Smooth muscle cell (in vitro differentiated cells): ENCODE results near the gene PRDM5. TPM values are rescaled to one million over a fixed set of nuclear protein-coding genes. Genes with fewer than 3 reads are reported as not detected.

Experiments used
- DNase-seq: peaks from one replicate; lab custom pipeline; 2025; ENCODE audit not compliant: unreplicated experiment; lab: John Stamatoyannopoulos, UW
- H2AFZ ChIP-seq: fragments of 200-600 bp; sonication (generic); 2 replicates; pipeline ENCODE4 v1.6.0; 2016; ENCODE audit warnings: antibody characterized with exemption, low read depth, mild to moderate bottlenecking
- H3F3A ChIP-seq: fragments of 200-600 bp; sonication (generic); 2 replicates; pipeline ENCODE4 v1.6.0; 2017; ENCODE audit warnings: antibody characterized with exemption, low read depth
- H3K27ac ChIP-seq: fragments of 200-600 bp; sonication (generic); 2 replicates; pipeline ENCODE4 v1.5.1; 2016; ENCODE audit warnings: low read depth, mild to moderate bottlenecking
- H3K27me3 ChIP-seq: fragments of 200-600 bp; sonication (generic); 2 replicates; pipeline ENCODE4 v1.6.1; 2016; ENCODE audit warnings: low read depth, mild to moderate bottlenecking
- H3K36me3 ChIP-seq: fragments of 200-600 bp; sonication (generic); 2 replicates; pipeline ENCODE4 v1.5.1; 2016; ENCODE audit warnings: low read depth
- H3K4me1 ChIP-seq: fragments of 200-600 bp; sonication (generic); 2 replicates; pipeline ENCODE4 v1.5.1; 2016; ENCODE audit warnings: low read depth
- H3K4me2 ChIP-seq: fragments of 200-600 bp; sonication (generic); 2 replicates; pipeline ENCODE4 v1.6.0; 2016; ENCODE audit warnings: mild to moderate bottlenecking
- H3K4me3 ChIP-seq: fragments of 200-600 bp; sonication (generic); 2 replicates; pipeline ENCODE4 v1.5.1; 2016; ENCODE audit warnings: mild to moderate bottlenecking
- H3K79me2 ChIP-seq: fragments of 200-600 bp; sonication (generic); 2 replicates; pipeline ENCODE4 v1.6.0; 2016; ENCODE audit warnings: low read depth, mild to moderate bottlenecking
- H3K9ac ChIP-seq: fragments of 200-600 bp; sonication (generic); 2 replicates; pipeline ENCODE4 v1.6.0; 2016; ENCODE audit warnings: low read depth
- H3K9me3 ChIP-seq: fragments of 200-600 bp; sonication (generic); replicated peaks from 2 replicates; pipeline ENCODE4 v1.5.1; 2016; ENCODE audit warnings: low read depth
- H4K20me1 ChIP-seq: fragments of 200-600 bp; sonication (generic); 2 replicates; pipeline ENCODE4 v1.6.0; 2016; ENCODE audit warnings: low read depth
- WGBS: methylation state at CpG from one replicate; pipeline ENCODE4 v1.1.7; 2016; ENCODE audit warnings: low lambda C conversion rate; 5-methylcytosine and 5-hydroxymethylcytosine counted together
- polyA plus RNA-seq: library from polyadenylated mRNA; unstranded; fragments of >200 nt; fragmentation: Nextera tagmentation; extraction: Ambion mirVana; gene quantifications from 2 replicates; pipeline ENCODE4 v1.2.1, GENCODE V29; 2016
- total RNA-seq: library from RNA; depleted of rRNA; stranded (reverse); fragments of >200 nt; gene quantifications from 2 replicates; pipeline ENCODE4 v1.2.3, GENCODE V29; 2014
- TF ChIP-seq, protein P1 (sequence below): fragments of 200-600 bp; sonication (generic); IDR thresholded peaks from 2 replicates; pipeline ENCODE4 v1.5.1; 2017; ENCODE audit warnings: borderline replicate concordance, mild to moderate bottlenecking, antibody characterized with exemption; ENCODE audit not compliant: insufficient read depth, poor library complexity, severe bottlenecking

PRDM5 gene
- total and polyA plus RNA-seq, 2 experiments from 2014 or later: 3.3 to 8.6 TPM

DNA sequence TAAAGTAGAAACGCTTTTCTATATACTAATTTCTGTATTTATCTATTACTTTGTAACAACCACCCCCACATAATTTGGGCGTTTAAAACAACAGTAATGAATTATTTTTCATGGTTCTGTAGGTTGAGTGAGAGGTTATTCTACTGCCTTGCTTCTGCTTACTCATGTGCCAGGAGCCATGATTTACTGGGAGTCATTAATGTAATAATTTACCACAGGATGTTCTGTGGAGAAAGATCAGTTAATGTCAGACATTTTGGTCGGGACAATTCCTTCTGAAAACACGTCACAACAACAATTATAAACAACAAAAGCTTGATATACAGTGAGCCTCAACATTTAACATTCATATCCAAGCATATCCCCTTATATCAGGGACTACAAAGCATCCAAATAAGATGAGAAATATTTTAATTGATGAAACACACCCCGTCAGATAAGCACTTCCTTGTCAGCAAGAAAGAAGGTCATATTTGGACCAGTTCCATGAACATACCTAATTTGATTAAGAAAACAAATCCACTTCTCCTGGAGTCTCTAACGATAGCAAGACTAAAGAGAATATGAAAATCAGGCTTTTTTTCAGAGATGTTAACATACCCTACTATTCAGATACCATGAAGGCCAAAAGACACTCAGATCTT, 238.5 kb downstream of the PRDM5 start:
- TF ChIP-seq, protein P1, sequence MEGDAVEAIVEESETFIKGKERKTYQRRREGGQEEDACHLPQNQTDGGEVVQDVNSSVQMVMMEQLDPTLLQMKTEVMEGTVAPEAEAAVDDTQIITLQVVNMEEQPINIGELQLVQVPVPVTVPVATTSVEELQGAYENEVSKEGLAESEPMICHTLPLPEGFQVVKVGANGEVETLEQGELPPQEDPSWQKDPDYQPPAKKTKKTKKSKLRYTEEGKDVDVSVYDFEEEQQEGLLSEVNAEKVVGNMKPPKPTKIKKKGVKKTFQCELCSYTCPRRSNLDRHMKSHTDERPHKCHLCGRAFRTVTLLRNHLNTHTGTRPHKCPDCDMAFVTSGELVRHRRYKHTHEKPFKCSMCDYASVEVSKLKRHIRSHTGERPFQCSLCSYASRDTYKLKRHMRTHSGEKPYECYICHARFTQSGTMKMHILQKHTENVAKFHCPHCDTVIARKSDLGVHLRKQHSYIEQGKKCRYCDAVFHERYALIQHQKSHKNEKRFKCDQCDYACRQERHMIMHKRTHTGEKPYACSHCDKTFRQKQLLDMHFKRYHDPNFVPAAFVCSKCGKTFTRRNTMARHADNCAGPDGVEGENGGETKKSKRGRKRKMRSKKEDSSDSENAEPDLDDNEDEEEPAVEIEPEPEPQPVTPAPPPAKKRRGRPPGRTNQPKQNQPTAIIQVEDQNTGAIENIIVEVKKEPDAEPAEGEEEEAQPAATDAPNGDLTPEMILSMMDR: no peak
- no peaks in the 10 kb centered on the region for H3K79me2 ChIP-seq
- no peak overlapping the region for H3K9ac ChIP-seq
- H3K27ac ChIP-seq: no peak overlapping the region
- H3K4me2 ChIP-seq: no peak overlapping the region
- no peaks in the 10 kb centered on the region for H3K4me1 ChIP-seq
- no peak overlapping the region for H3K4me3 ChIP-seq
- 88% methylated on average over 6 of the region's 6 CpGs for WGBS
- H2AFZ ChIP-seq: no peak overlapping the region
- H3F3A ChIP-seq: no peaks in the 10 kb centered on the region
- no peaks in the 10 kb centered on the region for H3K27me3 ChIP-seq
- H3K36me3 ChIP-seq: no peaks in the 10 kb centered on the region
- no peak for DNase-seq
- no peaks in the 10 kb centered on the region for H4K20me1 ChIP-seq
- H3K9me3 ChIP-seq: no peaks in the 10 kb centered on the region

GRCh38 chr4:120682981-120683380, 239.5 kb downstream of the PRDM5 start:
- Histone ChIP-seq H3K36me3 (no peaks in the 10 kb centered on the region), H3F3A (no peaks in the 10 kb centered on the region), H3K27me3 (no peaks in the 10 kb centered on the region), H4K20me1 (no peaks in the 10 kb centered on the region), H3K4me3 (no peak overlapping the region), H3K27ac (no peak overlapping the region), H3K9ac (no peak overlapping the region), H3K4me1 (no peaks in the 10 kb centered on the region), H3K9me3 (no peaks in the 10 kb centered on the region), H3K4me2 (no peak overlapping the region), H3K79me2 (no peaks in the 10 kb centered on the region), H2AFZ (no peak overlapping the region)
- DNase-seq: no peak
- WGBS: 95% methylated on average over 3 of the region's 3 CpGs
- TF ChIP-seq, protein P1: no peak

GRCh38 chr4:120680647-120681228, 241.8 kb downstream of the PRDM5 start:
- H3K9ac ChIP-seq: no peak overlapping the region
- TF ChIP-seq, protein P1: no peak

GRCh38 chr4:120673696-120674095, 248.8 kb downstream of the PRDM5 start:
- H3K4me3 ChIP-seq: no peak overlapping the region
- no peaks in the 10 kb centered on the region for H3F3A ChIP-seq
- H3K9me3 ChIP-seq: peaks cover 15% of the 10 kb centered on the region
- no peaks in the 10 kb centered on the region for H3K36me3 ChIP-seq
- 93% methylated on average over 3 of the region's 3 CpGs for WGBS
- H3K4me1 ChIP-seq: no peaks in the 10 kb centered on the region
- DNase-seq: no peak
- TF ChIP-seq, protein P1: no peak
- H3K27me3 ChIP-seq: no peaks in the 10 kb centered on the region
- H3K79me2 ChIP-seq: no peaks in the 10 kb centered on the region
- H3K9ac ChIP-seq: no peak overlapping the region
- H3K27ac ChIP-seq: no peak overlapping the region
- H4K20me1 ChIP-seq: no peaks in the 10 kb centered on the region
- no peak overlapping the region for H3K4me2 ChIP-seq
- no peak overlapping the region for H2AFZ ChIP-seq

More at GRCh38 chr4:120680647-120681228, 241.8 kb downstream of the PRDM5 start:
- no peak overlapping the region for H2AFZ ChIP-seq
- no peak for DNase-seq
- H3K27ac ChIP-seq: no peak overlapping the region
- 86% methylated on average over 3 of the region's 3 CpGs for WGBS
- no peak overlapping the region for H3K4me3 ChIP-seq
- H3K4me2 ChIP-seq: no peak overlapping the region
- H3K9me3 ChIP-seq: peaks cover 4% of the 10 kb centered on the region
- no peaks in the 10 kb centered on the region for H3K79me2 ChIP-seq
- no peaks in the 10 kb centered on the region for H3K4me1 ChIP-seq
- no peaks in the 10 kb centered on the region for H3K27me3 ChIP-seq
- no peaks in the 10 kb centered on the region for H4K20me1 ChIP-seq
- H3K36me3 ChIP-seq: no peaks in the 10 kb centered on the region
- no peaks in the 10 kb centered on the region for H3F3A ChIP-seq
